ENCODE data around the gene VPS25. TPM values are rescaled to one million over a fixed set of nuclear protein-coding genes. Genes with fewer than 3 reads are reported as not detected.

VPS25 gene
- total RNA-seq, 2 experiments from 2014 or later, result 78.4 to 84.1 TPM

DNA sequence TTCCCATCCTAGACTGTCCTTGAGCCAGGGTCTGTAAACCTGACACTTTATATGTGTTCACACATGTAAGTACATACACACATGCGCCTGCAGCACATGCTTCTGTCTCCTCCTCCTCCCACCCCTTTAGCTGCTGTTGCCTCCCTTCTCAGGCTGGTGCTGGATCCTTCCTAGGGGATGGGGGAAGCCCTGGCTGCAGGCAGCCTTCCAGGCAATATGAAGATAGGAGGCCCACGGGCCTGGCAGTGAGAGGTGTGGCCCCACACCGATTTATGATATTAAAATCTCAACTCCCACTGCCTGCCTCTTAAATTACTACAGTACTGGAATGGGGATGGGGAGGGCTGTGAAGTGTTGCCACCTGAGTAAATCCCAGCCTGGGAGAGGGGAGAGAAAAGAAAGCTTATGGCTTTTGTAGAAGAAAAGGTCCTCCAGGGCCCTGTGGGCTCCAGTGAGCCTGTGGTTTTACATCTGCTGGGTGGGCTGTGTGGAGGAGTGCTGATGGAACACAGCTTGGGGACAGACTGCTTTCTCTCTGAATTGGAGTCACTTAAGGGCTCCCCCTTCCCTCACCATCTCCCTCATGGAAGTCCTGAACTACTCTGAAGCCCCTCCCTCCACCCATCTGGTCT lies 6.2 kb downstream of the VPS25 start:
- Histone ChIP-seq H3K9me3 (ENCODE audit: low read length) (no peaks in the 10 kb centered on the region), H3K4me1 (ENCODE audit: insufficient read depth, low read length, poor library complexity, severe bottlenecking) (peaks cover 3% of the 10 kb centered on the region), H3K4me3 (ENCODE audit: low read depth, low read length, poor library complexity, severe bottlenecking) (no peak overlapping the region), H3K79me2 (ENCODE audit: insufficient read depth, low read depth, low read length) (peaks cover 2% of the 10 kb centered on the region; the same call in 1 of the 2 replicates), H3K36me3 (ENCODE audit: insufficient read depth, low read length) (peaks cover 43% of the 10 kb centered on the region), H4K20me1 (ENCODE audit: insufficient read depth, low read length) (no peaks in the 10 kb centered on the region), H2AFZ (ENCODE audit: low read length) (no peak overlapping the region), H3K4me2 (ENCODE audit: low read length) (no peak overlapping the region), H3K9me2 (ENCODE audit: insufficient read depth, low read length) (no peaks in the 10 kb centered on the region), H3K27ac (ENCODE audit: low read depth, low read length, poor library complexity, severe bottlenecking) (no peak overlapping the region)
- intact Hi-C loops (cut with micrococcal nuclease; ENCODE audit: unreplicated experiment), result no loop called here
- CTCF ChIA-PET (ENCODE audit: unreplicated experiment), result no interaction called here
- POLR2A ChIA-PET, result interaction anchor here (0.6 kb wide), 1 partner anchor 23 kb away, joined by 3 read pairs; no protein-coding TSS in a partner anchor
- no TSS peak for BruUV-seq (replicated peaks)
- DNase-seq (ENCODE audit: low spot score), result no peak
- no peak for TF ChIP-seq CTCF (conservative IDR thresholded peaks at IDR 0.05; ENCODE audit: low read length)
- no peak for TF ChIP-seq EZH2phosphoT487 (IDR thresholded peaks at IDR 0.05; ENCODE audit: borderline replicate concordance, low read depth, low read length)

DNA sequence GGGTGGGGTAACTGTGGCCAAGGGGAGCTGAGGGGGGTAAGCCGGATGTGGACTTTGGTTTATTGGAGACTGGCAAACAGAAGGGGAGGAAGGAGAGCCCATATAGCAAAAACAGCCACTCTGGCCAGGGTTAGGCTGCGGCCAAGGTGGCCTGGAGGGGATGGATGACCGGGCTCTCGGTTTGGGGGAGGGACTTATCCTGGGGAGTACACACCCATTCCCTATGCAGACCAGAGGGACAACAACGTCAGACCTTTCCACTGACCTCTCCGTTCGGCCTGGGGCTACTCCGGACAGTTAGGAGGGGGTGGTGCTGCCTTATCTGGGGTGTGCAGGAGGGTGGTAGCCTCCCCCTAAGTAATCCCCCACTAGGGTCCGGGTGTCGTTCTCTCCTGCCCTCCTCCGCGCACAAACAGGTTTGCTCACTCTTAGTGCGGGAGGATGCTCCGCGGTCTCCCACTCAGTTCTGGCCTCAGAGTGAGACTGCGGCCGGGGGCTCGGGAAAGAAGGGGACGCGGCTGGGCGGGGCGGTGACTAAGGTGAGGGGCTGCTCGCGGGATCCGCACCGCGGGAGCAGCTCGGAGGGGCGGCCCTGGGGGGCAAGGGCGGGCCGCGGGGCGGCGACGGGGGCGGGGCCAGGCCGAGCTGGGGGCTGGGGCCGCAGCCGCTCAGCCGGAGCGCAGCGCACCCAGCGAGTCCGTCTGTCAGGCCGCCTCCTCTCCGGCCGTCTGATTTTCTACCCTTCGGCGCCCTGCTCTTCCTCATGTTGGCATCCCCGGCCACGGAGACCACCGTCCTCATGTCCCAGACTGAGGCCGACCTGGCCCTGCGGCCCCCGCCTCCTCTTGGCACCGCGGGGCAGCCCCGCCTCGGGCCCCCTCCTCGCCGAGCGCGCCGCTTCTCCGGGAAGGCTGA lies 6.9 kb downstream of the VPS25 start, which contains the start of gene WNK4:
TSS of gene WNK4 (plus strand) at position 675 of the 915 bp plus-strand sequence. CDS start at position 764, 89 bp downstream.
- TF ChIP-seq CTCF (conservative IDR thresholded peaks at IDR 0.05; ENCODE audit: low read length) (no peak), EZH2phosphoT487 (IDR thresholded peaks at IDR 0.05; ENCODE audit: borderline replicate concordance, low read depth, low read length) (no peak)
- no peak within 1 kb of the TSS for H3K4me3 ChIP-seq (ENCODE audit: low read depth, low read length, poor library complexity, severe bottlenecking)
- no peaks in the 10 kb centered on the region for H4K20me1 ChIP-seq (ENCODE audit: insufficient read depth, low read length)
- H3K9me2 ChIP-seq (ENCODE audit: insufficient read depth, low read length), result no peaks in the 10 kb centered on the region
- ChIA-PET CTCF (ENCODE audit: unreplicated experiment) (interaction anchor here (0.6 kb wide), 1 partner anchor 125 kb away, joined by 3 read pairs; no protein-coding TSS in a partner anchor), POLR2A (no interaction called here)
- intact Hi-C loops (cut with micrococcal nuclease; ENCODE audit: unreplicated experiment), result no loop called here
- no peak within 1 kb of the TSS for H3K4me2 ChIP-seq (ENCODE audit: low read length)
- peaks cover 40% of the 10 kb centered on the region for H3K36me3 ChIP-seq (ENCODE audit: insufficient read depth, low read length)
- no peaks in the 10 kb centered on the region for H3K9me3 ChIP-seq (ENCODE audit: low read length)
- no peak for DNase-seq (ENCODE audit: low spot score)
- H3K27ac ChIP-seq (ENCODE audit: low read depth, low read length, poor library complexity, severe bottlenecking), result no peak within 1 kb of the TSS
- no peak within 1 kb of the TSS for H2AFZ ChIP-seq (ENCODE audit: low read length)
- BruUV-seq (replicated peaks), result no TSS peak
- no peaks in the 10 kb centered on the region for H3K79me2 ChIP-seq (ENCODE audit: insufficient read depth, low read depth, low read length)
- no peaks in the 10 kb centered on the region for H3K4me1 ChIP-seq (ENCODE audit: insufficient read depth, low read length, poor library complexity, severe bottlenecking)

All from OCI-LY7 (cell line).